GM21447 (cell line): ENCODE data around the gene CPNE6.
"Not testable (repeated sequence)": the region's sequence is repeated elsewhere in the genome, so short reads cannot be mapped to it uniquely, and the experiment has no call there.

Experiments used
- ATAC-seq: cut with Tn5 transposase; IDR thresholded peaks from one replicate; pipeline ENCODE4 v1.9.1; 2021; ENCODE audit not compliant: unreplicated experiment

The CPNE6 gene

GRCh38 chr14:24071144-24071697 is at the start of gene CPNE6:
Gene CPNE6 (plus strand): TSS chr14:24071562. CDS start chr14:24072937, 1,375 bp downstream.
- ATAC-seq = no peak

GRCh38 chr14:24024939-24025418 is 46.4 kb upstream of the CPNE6 start:
- ATAC-seq = not testable (repeated sequence)

DNA sequence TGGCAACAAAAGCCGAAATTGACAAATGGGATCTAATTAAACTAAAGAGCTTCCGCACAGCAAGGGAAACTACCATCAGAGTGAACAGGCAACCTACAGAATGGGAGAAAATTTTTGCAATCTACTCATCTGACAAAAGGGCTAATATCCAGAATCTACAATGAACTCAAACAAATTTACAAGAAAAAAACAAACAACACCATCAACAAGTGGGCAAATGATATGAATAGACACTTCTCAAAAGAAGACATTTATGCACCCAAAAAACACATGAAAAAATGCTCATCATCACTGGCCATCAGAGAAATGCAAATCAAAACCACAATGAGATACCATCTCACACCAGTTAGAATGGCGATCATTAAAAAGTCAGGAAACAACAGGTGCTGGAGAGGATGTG is 41.7 kb upstream of the CPNE6 start:
- not testable (repeated sequence) for ATAC-seq

GRCh38 chr14:24031331-24031730 is 40.0 kb upstream of the CPNE6 start:
- ATAC-seq = not testable (repeated sequence)

DNA sequence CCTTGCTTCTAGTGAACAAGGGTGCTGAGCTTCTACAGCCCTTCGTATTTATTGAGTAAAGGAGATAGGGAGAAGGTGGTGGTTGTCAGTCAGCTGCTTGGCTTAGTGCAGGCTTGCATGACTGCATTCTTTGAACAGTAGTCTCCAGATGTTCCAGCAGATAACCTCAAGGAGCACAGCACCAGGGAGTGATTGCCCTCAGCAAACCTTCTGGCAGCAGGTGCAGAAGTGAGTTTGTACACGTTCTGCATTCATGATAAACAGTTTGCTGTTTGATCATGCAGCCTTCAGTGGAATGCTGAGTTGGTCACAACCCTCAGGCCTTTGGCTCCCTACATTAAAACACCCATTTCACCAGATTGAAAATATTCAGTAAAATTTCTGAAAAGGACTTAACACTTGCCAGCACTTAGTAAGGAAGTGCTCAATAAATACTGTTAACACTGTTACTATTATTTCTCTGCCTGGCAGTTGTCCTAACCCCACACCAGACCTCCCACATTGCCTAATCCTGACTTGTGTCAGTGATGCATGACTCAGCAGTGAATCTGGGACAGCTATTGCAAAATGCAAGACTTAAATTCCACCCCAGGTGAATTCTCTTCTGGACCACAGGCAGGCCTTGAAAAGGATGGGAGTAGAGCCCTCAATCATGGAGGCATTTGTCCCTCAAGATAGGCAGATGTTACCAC is 38.5 kb upstream of the CPNE6 start:
- no peak for ATAC-seq

DNA sequence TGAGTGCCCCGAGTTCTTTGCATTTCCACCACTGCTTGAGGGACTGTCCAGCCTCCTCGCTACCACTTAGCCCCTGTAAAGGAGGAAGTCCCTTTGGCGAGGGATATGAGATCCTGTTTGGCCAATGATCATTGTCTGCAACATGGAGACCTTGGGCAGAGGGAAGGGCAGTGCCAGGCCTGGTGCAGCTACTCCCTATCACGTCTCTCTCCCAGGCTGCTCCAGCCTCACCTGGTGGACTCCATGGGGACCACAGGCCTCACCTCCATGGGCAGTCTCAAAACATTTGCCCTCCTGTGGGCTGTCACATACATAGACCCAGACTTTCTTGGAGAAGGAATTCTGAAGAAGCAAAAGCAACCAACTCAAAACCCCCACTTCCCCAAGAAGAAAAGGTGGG is 35.6 kb upstream of the CPNE6 start:
- not testable (repeated sequence) for ATAC-seq

DNA sequence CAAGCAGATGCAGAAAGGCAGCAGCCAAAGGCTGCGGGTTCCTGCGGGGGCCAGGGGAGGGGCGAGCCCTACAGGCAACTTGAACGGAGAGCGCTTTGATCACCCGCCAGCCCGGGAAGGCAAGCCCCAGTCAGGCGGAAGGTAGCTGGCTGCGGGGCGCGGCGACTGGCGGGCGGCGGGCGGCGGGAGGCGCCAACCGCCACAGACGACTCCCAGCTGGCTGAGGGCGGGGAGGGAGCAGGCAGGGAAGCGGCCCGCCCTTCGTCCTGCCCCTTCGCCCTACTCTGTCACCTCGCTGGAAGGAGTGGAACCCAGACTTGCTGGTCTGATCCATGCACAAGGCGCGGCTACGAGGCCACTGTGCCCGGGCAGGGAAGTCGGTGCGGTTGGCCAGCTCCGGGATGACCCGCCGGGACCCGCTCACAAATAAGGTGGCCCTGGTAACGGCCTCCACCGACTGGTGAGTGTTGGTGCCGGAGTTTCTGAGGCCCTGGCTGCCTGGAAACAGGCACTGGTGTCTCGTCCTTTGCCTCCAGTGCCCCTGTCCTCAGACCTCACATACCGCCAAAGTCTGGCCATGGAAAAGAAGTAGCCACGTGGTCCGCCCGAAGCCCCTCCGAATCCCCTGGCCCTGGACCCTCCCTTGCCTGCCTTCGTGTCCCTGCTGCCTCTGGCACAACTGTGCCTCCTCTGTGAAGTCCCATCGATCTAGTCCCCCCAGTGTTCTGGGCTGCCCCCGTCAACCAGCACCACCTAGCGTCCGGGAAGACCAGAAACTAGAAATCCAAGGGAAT is 35.0 kb upstream of the CPNE6 start:
- peak; percentile 82 for ATAC-seq

- peak; percentile 13 for ATAC-seq
Measured at GRCh38 chr14:24036963-24037657, 34.3 kb upstream of the CPNE6 start.

DNA sequence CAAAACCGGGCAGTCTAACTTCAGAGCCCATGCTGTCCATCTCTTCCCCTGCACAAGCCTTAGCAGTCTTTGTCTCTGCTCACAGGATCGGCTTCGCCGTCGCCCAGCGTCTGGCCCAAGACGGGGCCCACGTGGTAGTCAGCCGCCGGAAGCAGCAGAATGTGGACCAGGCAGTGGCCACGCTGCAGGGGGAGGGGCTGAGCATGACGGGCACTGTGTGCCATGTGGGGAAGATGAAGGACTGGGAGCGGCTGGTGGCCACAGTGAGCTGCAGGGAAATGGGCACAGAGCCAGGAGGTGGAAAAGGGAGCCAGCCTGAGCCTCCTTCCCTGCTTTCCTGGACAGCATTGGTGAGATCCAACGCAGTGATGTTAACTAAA is 33.7 kb upstream of the CPNE6 start:
- no peak for ATAC-seq

DNA sequence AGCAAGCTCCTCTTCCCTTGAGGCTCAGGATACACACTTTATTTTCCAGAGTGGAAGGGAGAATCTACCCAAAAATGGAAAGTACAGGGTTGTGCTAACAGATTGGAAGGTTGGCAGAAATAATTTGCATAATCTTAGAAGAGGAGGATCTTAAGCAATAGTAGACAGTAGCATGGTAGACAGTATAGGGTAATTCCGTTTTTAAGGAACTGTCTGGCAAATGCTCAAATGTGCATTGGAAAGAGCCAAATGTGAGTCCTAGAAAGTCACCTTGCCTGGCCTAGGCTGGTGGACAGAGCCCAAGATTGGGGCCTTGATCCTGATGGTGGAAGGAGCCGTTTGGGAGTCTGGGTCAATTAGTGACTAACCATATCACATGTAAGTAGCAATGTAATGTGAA is 32.7 kb upstream of the CPNE6 start:
- no peak for ATAC-seq

GRCh38 chr14:24040692-24041091 is 30.7 kb upstream of the CPNE6 start:
- ATAC-seq = no peak

GRCh38 chr14:24042746-24043145 is 28.6 kb upstream of the CPNE6 start:
- ATAC-seq = no peak

DNA sequence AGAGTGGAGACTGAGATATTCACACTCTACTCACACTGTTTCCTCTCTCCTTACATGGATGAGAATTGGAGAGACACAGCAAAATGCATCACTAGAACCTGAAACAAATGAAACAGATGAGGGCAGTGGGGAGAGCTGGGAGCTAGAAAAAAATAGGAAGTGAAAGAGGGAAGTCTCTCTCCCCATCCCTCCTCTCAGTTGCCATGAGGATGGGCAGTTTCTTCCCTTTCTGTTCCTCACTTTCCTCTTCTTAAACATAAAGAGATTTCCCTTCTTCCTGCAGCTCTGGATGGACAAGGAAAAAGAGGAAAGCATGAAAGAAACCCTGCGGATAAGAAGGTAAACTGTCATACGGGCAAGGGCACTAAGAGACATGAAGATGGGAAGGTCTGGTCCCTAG is 22.4 kb upstream of the CPNE6 start:
- not testable (repeated sequence) for ATAC-seq

- ATAC-seq = not testable (repeated sequence)
Measured at GRCh38 chr14:24050753-24051152, 20.6 kb upstream of the CPNE6 start.

DNA sequence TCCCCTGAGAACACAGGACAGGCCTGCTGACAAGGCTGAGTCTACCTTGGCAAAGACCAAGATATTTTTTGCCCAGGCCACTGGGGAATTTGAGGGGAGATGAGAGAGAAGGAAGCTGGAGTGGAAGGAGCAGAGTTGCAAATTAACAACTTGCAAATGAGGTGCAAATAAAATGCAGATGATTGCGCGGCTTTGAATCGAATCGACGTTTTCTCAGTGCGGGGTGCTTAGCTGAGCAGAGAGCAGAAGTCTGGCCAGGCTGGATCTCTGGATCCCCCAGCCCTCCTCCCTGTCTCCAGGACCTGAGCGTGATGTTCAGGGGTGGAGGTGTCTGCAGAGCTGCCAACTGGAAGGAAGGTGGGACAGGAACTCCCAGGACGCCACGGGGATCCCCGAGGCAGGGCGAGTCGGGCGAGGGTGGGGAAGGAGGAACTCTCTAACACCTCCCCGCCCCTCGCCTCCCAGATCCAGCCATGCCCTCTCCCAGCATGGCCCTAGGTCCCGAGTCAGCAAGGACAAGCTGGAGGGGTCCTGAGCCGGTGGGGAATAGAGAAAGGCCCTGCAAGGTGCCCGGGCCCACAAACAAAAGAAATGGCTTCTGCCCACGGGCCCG is 20.1 kb upstream of the CPNE6 start:
- no peak for ATAC-seq

DNA sequence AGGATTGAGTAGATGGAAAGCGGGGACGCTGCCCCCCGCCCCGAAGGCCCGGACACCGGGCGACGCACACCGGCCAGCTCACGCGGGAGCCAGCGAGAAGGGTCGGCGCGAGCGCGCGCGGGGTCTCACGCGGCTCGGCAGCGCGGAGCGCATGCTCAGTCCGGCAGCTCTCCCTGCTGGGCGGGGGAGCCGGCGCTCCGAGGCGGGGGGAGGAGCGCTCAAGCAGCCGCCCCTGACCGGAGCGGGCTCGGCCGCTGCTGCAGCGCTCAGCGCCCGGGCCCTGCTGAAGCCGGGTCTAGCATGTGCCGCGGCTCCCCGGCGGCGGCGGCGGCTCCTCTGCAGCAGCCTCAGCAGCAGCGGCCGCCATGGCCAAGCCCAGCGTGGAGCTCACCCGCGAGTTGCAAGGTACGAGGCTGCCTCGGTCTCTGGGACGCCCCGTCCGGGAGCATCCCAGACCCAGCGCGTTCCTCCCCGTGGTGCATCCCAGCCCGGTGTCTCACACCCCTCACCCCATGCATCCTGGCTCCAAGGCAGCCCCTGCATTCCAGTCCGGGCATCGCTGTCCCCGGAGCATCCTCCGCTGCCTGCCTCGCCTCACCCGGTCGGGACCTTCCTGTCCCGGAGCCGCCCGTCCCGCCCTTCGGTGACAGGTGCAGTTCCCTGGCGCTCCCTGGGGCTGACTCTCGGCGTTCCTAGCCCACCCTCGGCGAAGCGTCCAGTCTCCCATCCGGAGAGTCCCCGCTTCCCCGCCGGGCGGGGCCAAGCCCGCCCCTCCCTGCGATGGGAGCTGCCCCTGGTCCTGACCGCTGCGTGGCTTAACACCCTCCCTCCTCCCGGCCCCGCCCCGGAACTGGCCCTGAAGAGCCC is 19.3 kb upstream of the CPNE6 start, which contains the start of gene CARMIL3:
CARMIL3 (plus strand) TSS at position 221 of the 867 bp plus-strand sequence; CDS start at position 366, 145 bp downstream.
- peak; percentile 67 for ATAC-seq

DNA sequence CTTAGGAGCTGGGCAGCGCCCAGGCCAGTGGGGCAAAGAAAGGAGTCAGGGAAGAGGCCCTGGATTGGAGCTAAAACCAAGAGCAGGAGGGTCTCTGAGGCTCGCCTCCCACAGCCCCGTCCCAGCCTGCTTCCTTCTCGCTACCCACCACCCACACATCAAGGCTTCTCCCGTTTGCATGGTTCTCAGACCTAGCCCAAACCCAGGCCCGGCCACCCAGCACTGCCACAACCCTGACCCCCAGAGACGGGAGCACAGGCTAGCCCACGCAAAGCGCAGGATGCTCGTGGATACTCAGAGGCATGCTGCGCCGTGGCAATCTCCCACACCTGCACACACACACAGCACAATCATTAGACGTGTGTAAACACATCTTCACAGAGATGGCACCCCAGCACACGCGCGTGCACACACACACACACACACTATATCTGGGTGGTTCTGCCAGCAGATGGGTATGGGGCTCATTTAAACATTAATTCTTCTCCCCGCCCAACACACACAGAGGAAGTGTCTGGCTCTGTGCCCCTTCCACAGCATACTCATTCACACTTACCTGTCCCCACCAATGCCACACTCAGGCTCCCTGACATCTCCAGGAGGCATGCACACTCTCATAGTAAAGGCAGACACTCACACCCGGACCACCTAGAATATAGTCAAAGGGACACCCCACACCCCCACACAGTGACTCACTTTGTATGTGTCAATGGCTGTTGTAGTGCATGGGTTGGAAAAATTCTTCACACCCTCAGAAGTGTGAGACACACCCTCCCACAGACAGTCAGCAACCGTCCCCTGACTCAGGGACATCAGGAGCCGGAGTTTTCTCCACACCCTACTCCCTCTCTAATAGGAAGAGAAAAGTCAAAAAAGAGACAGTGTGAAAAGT is 18.5 kb upstream of the CPNE6 start:
- ATAC-seq = no peak

GRCh38 chr14:24053548-24054323 is 17.6 kb upstream of the CPNE6 start:
- ATAC-seq = no peak
